SK-N-SH (cell line): ENCODE data around the gene PARD3.

Source experiments
- CHD2 ChIP-seq: fragments of 150-350 bp; IDR thresholded peaks from 2 replicates; pipeline ENCODE4 v1.6.1; 2018; ENCODE audit warnings: low read length; ENCODE audit not compliant: partially characterized antibody
- CTCF ChIP-seq: fragments of 200-600 bp; sonication (generic); IDR thresholded peaks from 2 replicates; pipeline ENCODE4 v1.6.1; 2017; ENCODE audit warnings: antibody characterized with exemption, mild to moderate bottlenecking, moderate library complexity
- EP300 ChIP-seq, 2 experiments: IDR thresholded peaks; 2 replicates each; pipeline versions ENCODE4 v1.4.0 to v1.6.1; 2012; ENCODE audit warnings: borderline replicate concordance in 1 of 2, low read depth in 1 of 2, low read length in 1 of 2
- EZH2phosphoT487 ChIP-seq: fragments of 200-600 bp; sonication (generic); IDR thresholded peaks from 2 replicates; pipeline ENCODE4 v1.6.1; 2017; ENCODE audit warnings: low read depth, mixed run types, mild to moderate bottlenecking, antibody characterized with exemption, moderate library complexity, borderline replicate concordance
- FOXM1 ChIP-seq: IDR thresholded peaks from 2 replicates; pipeline ENCODE4 v1.4.0; 2012; ENCODE audit warnings: low read depth, mild to moderate bottlenecking
- GATA2 ChIP-seq: sonication (generic); formaldehyde crosslinking; IDR thresholded peaks from 2 replicates; pipeline ENCODE4 v1.5.0; 2020; ENCODE audit warnings: mild to moderate bottlenecking, missing genetic modification reagents
- MXI1 ChIP-seq: IDR thresholded peaks from 2 replicates; pipeline ENCODE4 v1.6.1; 2012; ENCODE audit warnings: mild to moderate bottlenecking, low read depth, low read length, improper control_type of control experiment
- POLR2AphosphoS5 ChIP-seq: IDR thresholded peaks from 2 replicates; pipeline ENCODE4 v1.6.1; 2012; ENCODE audit warnings: low read depth, low read length
- RCOR1 ChIP-seq: fragments of 150-350 bp; IDR thresholded peaks from 2 replicates; pipeline ENCODE4 v1.6.1; 2017; ENCODE audit warnings: antibody characterized with exemption, low read length
- RXRA ChIP-seq: IDR thresholded peaks from 2 replicates; pipeline ENCODE4 v1.4.0; 2012; ENCODE audit warnings: low read depth, mild to moderate bottlenecking, borderline replicate concordance
- TCF12 ChIP-seq: IDR thresholded peaks from 2 replicates; pipeline ENCODE4 v1.4.0; 2012
- ZBTB33 ChIP-seq: IDR thresholded peaks from 2 replicates; pipeline ENCODE4 v1.4.0; 2012; ENCODE audit warnings: low read depth, borderline replicate concordance

- no peak for TF ChIP-seq CTCF
- no peak for TF ChIP-seq EZH2phosphoT487
- TF ChIP-seq EP300 (IDR thresholded peaks at IDR 0.05; ENCODE audit: borderline replicate concordance in 1 of 2, low read depth in 1 of 2, low read length in 1 of 2) = no peak
- no peak for TF ChIP-seq CHD2
- TF ChIP-seq MXI1 = no peak
- TF ChIP-seq ZBTB33 = no peak
- TF ChIP-seq POLR2AphosphoS5 = no peak
- no peak for TF ChIP-seq TCF12
- no peak for TF ChIP-seq RXRA
- no peak for TF ChIP-seq RCOR1
- TF ChIP-seq FOXM1 = no peak
- TF ChIP-seq GATA2 (CRISPR knock-in tag) = no peak
These were observed 675.5 kb downstream of the PARD3 start for GRCh38 chr10:34139559-34139958.
